Measurements from ENCODE around the gene BCS1L. TPM values are rescaled to one million over a fixed set of nuclear protein-coding genes. Genes with fewer than 3 reads are reported as not detected.

Gene BCS1L
- total and polyA plus RNA-seq, 2 experiments from 2014 or later: 24.3 to 48.1 TPM

- no peak for DNase-seq (ENCODE audit: low spot score)
- H3K9me2 ChIP-seq (replicated peaks; ENCODE audit: insufficient read depth): no peaks in the 10 kb centered on the region
- H2AFZ ChIP-seq: no peak overlapping the region
- no peaks in the 10 kb centered on the region for H3K36me3 ChIP-seq (replicated peaks; ENCODE audit: insufficient read depth, low read depth)
- 84% methylated on average over 4 of the region's 4 CpGs for WGBS (ENCODE audit: low lambda C conversion rate, missing lambda C conversion rate)
- H3K4me3 ChIP-seq: no peak overlapping the region
- H4K20me1 ChIP-seq (ENCODE audit: insufficient read depth, poor library complexity, severe bottlenecking): no peaks in the 10 kb centered on the region
- TF ChIP-seq EZH2phosphoT487 (IDR thresholded peaks at IDR 0.05; ENCODE audit: low read depth, severe bottlenecking, unreplicated experiment) (no peak), CTCF (IDR thresholded peaks at IDR 0.05; ENCODE audit: poor library complexity) (no peak), EZH2 (IDR thresholded peaks at IDR 0.05; ENCODE audit: borderline replicate concordance) (no peak)
- no peaks in the 10 kb centered on the region for H3K9me3 ChIP-seq (ENCODE audit: low read depth)
- no peaks in the 10 kb centered on the region for H3K27me3 ChIP-seq
- no peaks in the 10 kb centered on the region for H3K79me2 ChIP-seq
- no peak overlapping the region for H3K27ac ChIP-seq
- no peaks in the 10 kb centered on the region for H3K4me1 ChIP-seq (ENCODE audit: insufficient read depth)
- H3K4me2 ChIP-seq: no peak overlapping the region
These were observed 43.9 kb downstream of the BCS1L start for GRCh38 chr2:218703341-218703740.

- H3K9me3 ChIP-seq (ENCODE audit: low read depth): no peaks in the 10 kb centered on the region
- H3K4me1 ChIP-seq (ENCODE audit: insufficient read depth): no peaks in the 10 kb centered on the region
- H3K4me3 ChIP-seq: no peak overlapping the region
- H3K36me3 ChIP-seq (replicated peaks; ENCODE audit: insufficient read depth, low read depth): no peaks in the 10 kb centered on the region
- H3K27ac ChIP-seq: no peak overlapping the region
- H2AFZ ChIP-seq: no peak overlapping the region
- 98% methylated on average over 4 of the region's 4 CpGs for WGBS (ENCODE audit: low lambda C conversion rate, missing lambda C conversion rate)
- H4K20me1 ChIP-seq (ENCODE audit: insufficient read depth, poor library complexity, severe bottlenecking): no peaks in the 10 kb centered on the region
- TF ChIP-seq EZH2phosphoT487 (IDR thresholded peaks at IDR 0.05; ENCODE audit: low read depth, severe bottlenecking, unreplicated experiment) (no peak), CTCF (IDR thresholded peaks at IDR 0.05; ENCODE audit: poor library complexity) (no peak), EZH2 (IDR thresholded peaks at IDR 0.05; ENCODE audit: borderline replicate concordance) (no peak)
- peaks cover 15% of the 10 kb centered on the region for H3K79me2 ChIP-seq
- no peaks in the 10 kb centered on the region for H3K9me2 ChIP-seq (replicated peaks; ENCODE audit: insufficient read depth)
- no peaks in the 10 kb centered on the region for H3K27me3 ChIP-seq
- DNase-seq (ENCODE audit: low spot score): no peak
- no peak overlapping the region for H3K4me2 ChIP-seq
These were observed 48.6 kb downstream of the BCS1L start for GRCh38 chr2:218708086-218708485.

GRCh38 chr2:218709908-218710307 is 50.4 kb downstream of the BCS1L start:
- Histone ChIP-seq H3K27ac (no peak overlapping the region), H2AFZ (peak overlapping the region; percentile 62), H4K20me1 (ENCODE audit: insufficient read depth, poor library complexity, severe bottlenecking) (no peaks in the 10 kb centered on the region), H3K36me3 (replicated peaks; ENCODE audit: insufficient read depth, low read depth) (no peaks in the 10 kb centered on the region), H3K9me2 (replicated peaks; ENCODE audit: insufficient read depth) (no peaks in the 10 kb centered on the region), H3K79me2 (peaks cover 33% of the 10 kb centered on the region), H3K4me3 (no peak overlapping the region), H3K27me3 (no peaks in the 10 kb centered on the region), H3K4me1 (ENCODE audit: insufficient read depth) (no peaks in the 10 kb centered on the region), H3K4me2 (peak overlapping the region; percentile 71), H3K9me3 (ENCODE audit: low read depth) (no peaks in the 10 kb centered on the region)
- 47% methylated on average over 8 of the region's 8 CpGs for WGBS (ENCODE audit: low lambda C conversion rate, missing lambda C conversion rate)
- no peak for DNase-seq (ENCODE audit: low spot score)
- TF ChIP-seq CTCF (IDR thresholded peaks at IDR 0.05; ENCODE audit: poor library complexity) (no peak), EZH2phosphoT487 (IDR thresholded peaks at IDR 0.05; ENCODE audit: low read depth, severe bottlenecking, unreplicated experiment) (no peak), EZH2 (IDR thresholded peaks at IDR 0.05; ENCODE audit: borderline replicate concordance) (no peak)

GRCh38 chr2:218710334-218710686 is 50.8 kb downstream of the BCS1L start:
- H2AFZ ChIP-seq: peak overlapping the region; percentile 62

More at GRCh38 chr2:218710334-218710686, 50.8 kb downstream of the BCS1L start:
- no peak for DNase-seq (ENCODE audit: low spot score)
- Histone ChIP-seq H3K79me2 (peaks cover 37% of the 10 kb centered on the region), H3K4me2 (peak overlapping the region; percentile 71), H3K36me3 (replicated peaks; ENCODE audit: insufficient read depth, low read depth) (no peaks in the 10 kb centered on the region), H4K20me1 (ENCODE audit: insufficient read depth, poor library complexity, severe bottlenecking) (no peaks in the 10 kb centered on the region), H3K9me3 (ENCODE audit: low read depth) (no peaks in the 10 kb centered on the region), H3K27ac (no peak overlapping the region), H3K9me2 (replicated peaks; ENCODE audit: insufficient read depth) (no peaks in the 10 kb centered on the region), H3K27me3 (no peaks in the 10 kb centered on the region), H3K4me3 (no peak overlapping the region), H3K4me1 (ENCODE audit: insufficient read depth) (no peaks in the 10 kb centered on the region)
- 54% methylated on average over 14 of the region's 14 CpGs for WGBS (ENCODE audit: low lambda C conversion rate, missing lambda C conversion rate)
- TF ChIP-seq EZH2 (IDR thresholded peaks at IDR 0.05; ENCODE audit: borderline replicate concordance) (no peak), EZH2phosphoT487 (IDR thresholded peaks at IDR 0.05; ENCODE audit: low read depth, severe bottlenecking, unreplicated experiment) (no peak), CTCF (IDR thresholded peaks at IDR 0.05; ENCODE audit: poor library complexity) (no peak)

Data from hepatocyte (in vitro differentiated cells).